Measurements from ENCODE around the gene MED27.
"Not testable (repeated sequence)": the region's sequence is repeated elsewhere in the genome, so short reads cannot be mapped to it uniquely, and the experiment has no call there.

The MED27 gene

GRCh38 chr9:132059361-132059760 lies 20.3 kb downstream of the MED27 start:
- no peaks in the 10 kb centered on the region for H3K9me2 ChIP-seq (replicated peaks; ENCODE audit: low read depth, low read length)
- TF ChIP-seq CTCF (conservative IDR thresholded peaks at IDR 0.05; ENCODE audit: low read length), result no peak
- TF ChIP-seq EZH2phosphoT487 (IDR thresholded peaks at IDR 0.05; ENCODE audit: borderline replicate concordance), result no peak
- H3K4me2 ChIP-seq (ENCODE audit: low read depth, low read length, poor library complexity, severe bottlenecking), result no peak overlapping the region
- no peak overlapping the region for H3K9ac ChIP-seq (ENCODE audit: low read depth, low read length, poor library complexity, severe bottlenecking)
- H2AFZ ChIP-seq (ENCODE audit: low read length), result no peak overlapping the region
- 0 out of 2 replicates have a peak, but pooled peaks cover 3% of the 10 kb centered on the region for H3K9me3 ChIP-seq (ENCODE audit: insufficient read depth, low read depth, low read length)
- peaks cover 84% of the 10 kb centered on the region for H3K79me2 ChIP-seq (ENCODE audit: insufficient read depth, low read length)
- no peaks in the 10 kb centered on the region for H3K4me1 ChIP-seq (ENCODE audit: insufficient read depth, low read length, poor library complexity, severe bottlenecking)
- no peaks in the 10 kb centered on the region for H3K27me3 ChIP-seq (ENCODE audit: insufficient read depth, low read length, poor library complexity, severe bottlenecking)
- H4K20me1 ChIP-seq (ENCODE audit: insufficient read depth, low read length, poor library complexity, severe bottlenecking), result peaks cover 5% of the 10 kb centered on the region
- H3F3A ChIP-seq (ENCODE audit: low read depth), result no peaks in the 10 kb centered on the region
- H3K36me3 ChIP-seq (ENCODE audit: insufficient read depth, low read length), result peaks cover 21% of the 10 kb centered on the region; the same call in 1 of the 2 replicates
- no peak overlapping the region for H3K4me3 ChIP-seq (ENCODE audit: low read length, poor library complexity, severe bottlenecking)

- H3F3A ChIP-seq (ENCODE audit: low read depth); H3K9me2 ChIP-seq (replicated peaks; ENCODE audit: low read depth, low read length); H3K4me2 ChIP-seq (ENCODE audit: low read depth, low read length, poor library complexity, severe bottlenecking); H3K4me1 ChIP-seq (ENCODE audit: insufficient read depth, low read length, poor library complexity, severe bottlenecking); H3K4me3 ChIP-seq (ENCODE audit: low read length, poor library complexity, severe bottlenecking); H4K20me1 ChIP-seq (ENCODE audit: insufficient read depth, low read length, poor library complexity, severe bottlenecking); H3K9ac ChIP-seq (ENCODE audit: low read depth, low read length, poor library complexity, severe bottlenecking); H3K9me3 ChIP-seq (ENCODE audit: insufficient read depth, low read depth, low read length); H3K27me3 ChIP-seq (ENCODE audit: insufficient read depth, low read length, poor library complexity, severe bottlenecking); H2AFZ ChIP-seq (ENCODE audit: low read length): not testable (repeated sequence)
- Histone ChIP-seq H3K36me3 (ENCODE audit: insufficient read depth, low read length) (peaks cover 21% of the 10 kb centered on the region; the same call in 1 of the 2 replicates), H3K79me2 (ENCODE audit: insufficient read depth, low read length) (peaks cover 81% of the 10 kb centered on the region)
Observed at GRCh38 chr9:132058226-132058625, 21.4 kb downstream of the MED27 start.

GRCh38 chr9:132056717-132057560 lies 22.7 kb downstream of the MED27 start:
- no peak for TF ChIP-seq EZH2phosphoT487 (IDR thresholded peaks at IDR 0.05; ENCODE audit: borderline replicate concordance)
- TF ChIP-seq CTCF (conservative IDR thresholded peaks at IDR 0.05; ENCODE audit: low read length), result no peak
- peaks cover 71% of the 10 kb centered on the region for H3K79me2 ChIP-seq (ENCODE audit: insufficient read depth, low read length)

More at GRCh38 chr9:132056717-132057560, 22.7 kb downstream of the MED27 start:
- no peaks in the 10 kb centered on the region for H3K27me3 ChIP-seq (ENCODE audit: insufficient read depth, low read length, poor library complexity, severe bottlenecking)
- 0 out of 2 replicates have a peak, but pooled peaks cover 3% of the 10 kb centered on the region for H3K9me3 ChIP-seq (ENCODE audit: insufficient read depth, low read depth, low read length)
- H3K9ac ChIP-seq (ENCODE audit: low read depth, low read length, poor library complexity, severe bottlenecking), result no peak overlapping the region
- H3K9me2 ChIP-seq (replicated peaks; ENCODE audit: low read depth, low read length), result no peaks in the 10 kb centered on the region
- H3K4me3 ChIP-seq (ENCODE audit: low read length, poor library complexity, severe bottlenecking), result no peak overlapping the region
- H4K20me1 ChIP-seq (ENCODE audit: insufficient read depth, low read length, poor library complexity, severe bottlenecking), result peaks cover 5% of the 10 kb centered on the region
- no peak overlapping the region for H2AFZ ChIP-seq (ENCODE audit: low read length)
- H3K36me3 ChIP-seq (ENCODE audit: insufficient read depth, low read length), result peaks cover 21% of the 10 kb centered on the region; the same call in 1 of the 2 replicates
- H3K4me1 ChIP-seq (ENCODE audit: insufficient read depth, low read length, poor library complexity, severe bottlenecking), result no peaks in the 10 kb centered on the region
- H3K4me2 ChIP-seq (ENCODE audit: low read depth, low read length, poor library complexity, severe bottlenecking), result no peak overlapping the region
- no peaks in the 10 kb centered on the region for H3F3A ChIP-seq (ENCODE audit: low read depth)
